SK-N-SH (cell line): Measurements from ENCODE around the gene ANAPC2. TPM values are rescaled to one million over a fixed set of nuclear protein-coding genes. Genes with fewer than 3 reads are reported as not detected.
A peak's percentile ranks its signal among the peaks of the same experiment; 100 is the strongest.

ENCODE experiments used
- CTCF ChIA-PET: fragments of 300-600, 350-600 bp; formaldehyde crosslinking; extraction: SDS; loops from one replicate; lab custom pipeline; 2021; lab: Yijun Ruan, JAX
- POLR2A ChIA-PET: fragments of 350-600 bp; sonication (Branson Sonifier 250); formaldehyde crosslinking; extraction: SDS; loops from one replicate; lab custom pipeline; 2020; ENCODE audit warnings: antibody characterized with exemption, inconsistent platforms; lab: Yijun Ruan, JAX
- DNase-seq: peaks from one replicate; pipeline ENCODE4 v3.0.0; 2012
- H2AFZ ChIP-seq: fragments of 200-600 bp; sonication (generic); 2 replicates; pipeline ENCODE4 v1.8.1; 2016; ENCODE audit warnings: antibody characterized with exemption, mild to moderate bottlenecking, low read depth
- H3F3A ChIP-seq: fragments of 200-600 bp; sonication (generic); replicated peaks from 2 replicates; pipeline ENCODE3; 2016; ENCODE audit warnings: antibody characterized with exemption, mild to moderate bottlenecking; ENCODE audit not compliant: insufficient read depth
- H3K27ac ChIP-seq, 2 experiments: fragments of 200-500 bp in 1 of 2; fragments of 200-600 bp in 1 of 2; sonication (Bioruptor generic) in 1 of 2; sonication (generic), shearing (Covaris generic) in 1 of 2; 2 replicates each; pipeline versions ENCODE4 v1.5.1 to v1.6.1; 2014 to 2016; ENCODE audit warnings: low read depth in 2 of 2, inconsistent platforms in 1 of 2, low read length in 1 of 2, mild to moderate bottlenecking in 1 of 2, mixed read lengths in 1 of 2
- H3K27me3 ChIP-seq: fragments of 200-600 bp; sonication (generic), shearing (Covaris generic); 2 replicates; pipeline ENCODE4 v1.6.1; 2016; ENCODE audit warnings: mixed run types; ENCODE audit not compliant: insufficient read depth
- H3K36me3 ChIP-seq, 2 experiments: fragments of 200-500 bp in 1 of 2; fragments of 200-600 bp in 1 of 2; sonication (Bioruptor generic) in 1 of 2; sonication (generic) in 1 of 2; replicated peaks in 1 of 2; 2 replicates each; pipeline versions ENCODE3 to v1.5.1; 2014 to 2016; ENCODE audit warnings: low read length in 1 of 2, mild to moderate bottlenecking in 1 of 2; ENCODE audit not compliant: insufficient read depth in 2 of 2, control insufficient read depth in 1 of 2
- H3K4me1 ChIP-seq, 2 experiments: fragments of 200-500 bp in 1 of 2; fragments of 200-600 bp in 1 of 2; sonication (Bioruptor generic) in 1 of 2; sonication (generic), shearing (Covaris generic) in 1 of 2; 2 replicates each; pipeline versions ENCODE4 v1.5.1 to v1.6.1; 2014 to 2016; ENCODE audit warnings: low read depth in 1 of 2, low read length in 1 of 2, mixed run types in 1 of 2; ENCODE audit not compliant: insufficient read depth in 2 of 2, control insufficient read depth in 1 of 2
- H3K4me2 ChIP-seq: fragments of 200-600 bp; sonication (generic), shearing (Covaris generic); 2 replicates; pipeline ENCODE4 v1.6.1; 2017; ENCODE audit warnings: mixed run types
- H3K4me3 ChIP-seq, 2 experiments: fragments of 200-500 bp in 1 of 2; fragments of 200-600 bp in 1 of 2; sonication (Bioruptor generic) in 1 of 2; sonication (generic), shearing (Covaris generic) in 1 of 2; 2 replicates each; pipeline versions ENCODE4 v1.5.1 to v1.8.1; 2014 to 2016; ENCODE audit warnings: low read depth in 2 of 2, inconsistent platforms in 1 of 2, low read length in 1 of 2, mild to moderate bottlenecking in 1 of 2, mixed read lengths in 1 of 2, moderate library complexity in 1 of 2
- H3K79me2 ChIP-seq: fragments of 200-600 bp; sonication (generic); 2 replicates; pipeline ENCODE4 v1.8.1; 2017; ENCODE audit warnings: mild to moderate bottlenecking; ENCODE audit not compliant: insufficient read depth
- H3K9ac ChIP-seq: fragments of 200-600 bp; sonication (generic); 2 replicates; pipeline ENCODE4 v1.6.1; 2017; ENCODE audit warnings: mixed run types
- H3K9me2 ChIP-seq: fragments of 200-600 bp; sonication (generic); 2 replicates; pipeline ENCODE4 v1.6.1; 2017; ENCODE audit warnings: mixed run types
- H3K9me3 ChIP-seq: fragments of 200-600 bp; sonication (generic); 2 replicates; pipeline ENCODE4 v1.6.1; 2017; ENCODE audit warnings: mixed run types, mild to moderate bottlenecking, moderate library complexity
- H4K20me1 ChIP-seq: fragments of 200-600 bp; sonication (generic); 2 replicates; pipeline ENCODE4 v1.6.1; 2017; ENCODE audit warnings: mild to moderate bottlenecking, mixed run types; ENCODE audit not compliant: insufficient read depth
- CTCF ChIP-seq: fragments of 200-600 bp; sonication (generic); IDR thresholded peaks from 2 replicates; pipeline ENCODE4 v1.6.1; 2017; ENCODE audit warnings: antibody characterized with exemption, mild to moderate bottlenecking, moderate library complexity
- MEF2A ChIP-seq: IDR thresholded peaks from 2 replicates; pipeline ENCODE4 v1.4.0; 2012; ENCODE audit warnings: low read depth, borderline replicate concordance
- MXI1 ChIP-seq: IDR thresholded peaks from 2 replicates; pipeline ENCODE4 v1.6.1; 2012; ENCODE audit warnings: mild to moderate bottlenecking, low read depth, low read length, improper control_type of control experiment
- NFIC ChIP-seq: IDR thresholded peaks from 2 replicates; pipeline ENCODE4 v1.4.0; 2012; ENCODE audit warnings: borderline replicate concordance
- NRF1 ChIP-seq: IDR thresholded peaks from 2 replicates; pipeline ENCODE4 v1.6.1; 2012; ENCODE audit warnings: low read depth, mild to moderate bottlenecking, low read length
- RFX5 ChIP-seq: IDR thresholded peaks from 2 replicates; pipeline ENCODE4 v1.6.1; 2012; ENCODE audit warnings: mild to moderate bottlenecking, improper control_type of control experiment, low read length
- TAF1 ChIP-seq: IDR thresholded peaks from 2 replicates; pipeline ENCODE4 v1.6.1; 2012; ENCODE audit warnings: low read depth, mild to moderate bottlenecking, low read length, moderate library complexity, borderline replicate concordance
- TEAD4 ChIP-seq: IDR thresholded peaks from 2 replicates; pipeline ENCODE4 v1.4.0; 2012; ENCODE audit warnings: mild to moderate bottlenecking, borderline replicate concordance; ENCODE audit not compliant: insufficient read depth
- ZBTB33 ChIP-seq: IDR thresholded peaks from 2 replicates; pipeline ENCODE4 v1.4.0; 2012; ENCODE audit warnings: low read depth, borderline replicate concordance
- WGBS: methylation state at CpG from one replicate; pipeline ENCODE4 v1.1.6; 2017; ENCODE audit warnings: low lambda C conversion rate; 5-methylcytosine and 5-hydroxymethylcytosine counted together
- polyA plus RNA-seq, 3 experiments: library from polyadenylated mRNA; depleted of rRNA; stranded (reverse); fragments of >200 nt; gene quantifications; 2 replicates each; pipeline ENCODE4 v1.2.3, GENCODE V29; 2012
- TF ChIP-seq, protein P1 (sequence below): fragments of 150-350 bp; IDR thresholded peaks from 2 replicates; pipeline ENCODE4 v1.6.1; 2017; ENCODE audit warnings: antibody characterized with exemption, low read length, low read depth, borderline replicate concordance
- TF ChIP-seq, protein P2 (sequence below): IDR thresholded peaks from 2 replicates; pipeline ENCODE4 v1.4.0; 2012; ENCODE audit warnings: low read depth

Gene ANAPC2
- polyA plus RNA-seq, 1 of the 3 experiments (the other 2 are of a cell fraction): 35.1 TPM

DNA sequence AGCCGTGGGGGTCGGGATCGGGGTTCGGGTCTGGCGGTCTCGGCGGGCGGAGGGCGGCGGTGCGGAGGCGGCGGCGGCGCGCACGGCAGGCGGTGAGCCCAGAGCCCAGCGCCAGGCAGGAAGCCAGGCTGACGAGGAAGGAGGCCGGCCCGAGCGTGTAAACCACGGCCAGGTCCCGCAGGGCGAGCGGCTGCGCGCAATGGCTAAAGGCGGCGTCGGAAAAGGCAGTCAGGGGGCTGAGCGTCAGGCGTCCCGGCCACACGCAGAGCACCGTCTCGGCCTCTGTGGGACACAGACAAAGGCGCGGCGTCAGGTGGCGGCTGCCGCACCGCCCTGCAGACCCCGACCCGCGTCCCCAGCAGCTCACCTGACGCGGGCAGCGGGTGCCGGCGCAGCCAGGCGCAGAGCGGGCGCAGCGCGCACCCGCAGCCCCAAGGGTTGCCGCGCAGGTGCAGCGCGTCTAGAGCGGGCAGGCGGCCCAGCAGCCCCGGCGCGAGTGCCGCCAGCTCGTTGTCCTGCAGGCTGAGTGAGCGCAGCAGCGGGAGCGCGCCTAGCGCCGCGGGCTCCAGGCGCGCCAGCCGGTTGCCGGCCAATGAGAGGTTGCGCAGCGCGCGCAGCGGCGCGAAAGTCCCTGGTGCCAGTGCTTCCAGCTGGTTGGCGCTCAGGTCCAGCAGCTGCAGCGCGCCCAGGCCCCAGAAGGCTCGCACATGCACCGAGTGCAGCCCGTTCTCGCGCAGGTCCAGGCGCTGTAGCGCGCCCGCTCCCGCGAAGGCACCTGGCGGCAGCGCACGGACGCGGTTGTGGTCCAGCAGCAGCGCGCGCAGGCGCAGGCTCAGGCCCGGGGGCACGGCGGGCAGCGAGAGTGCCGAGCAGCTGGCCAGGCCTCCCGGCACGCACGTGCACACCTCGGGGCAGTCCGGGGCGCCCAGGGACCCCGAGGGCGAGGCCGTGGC, 19.2 kb downstream of the ANAPC2 start:
- 0% methylated on average over 3 of the region's 124 CpGs for WGBS
- no peak overlapping the region for H2AFZ ChIP-seq
- H3K4me3 ChIP-seq: peak overlapping the region; percentile 34 to 37; a peak in 3 of 4 replicates
- no peaks in the 10 kb centered on the region for H3K79me2 ChIP-seq
- CTCF ChIA-PET: interaction anchor here (0.8 to 5.0 kb wide), 10 partner anchors 19 to 135 kb away, joined by 3 to 24 read pairs (median 4); partner anchors contain the start of genes ANAPC2, RNF224 and SSNA1
- H3K4me1 ChIP-seq: peaks cover 0 to 23% of the 10 kb centered on the region in 2 experiments; a peak in 1 of 4 replicates
- peak; percentile 83 for DNase-seq
- peak overlapping the region; percentile 55; the same call in 1 of the 2 replicates for H3K4me2 ChIP-seq
- peaks cover 40% of the 10 kb centered on the region for H3K27me3 ChIP-seq
- no peaks in the 10 kb centered on the region for H3K36me3 ChIP-seq
- peak; percentile 51 for TF ChIP-seq NRF1
- TF ChIP-seq MEF2A: no peak
- no peaks in the 10 kb centered on the region for H3F3A ChIP-seq
- H3K9me2 ChIP-seq: no peaks in the 10 kb centered on the region
- no peak overlapping the region for H3K9ac ChIP-seq
- POLR2A ChIA-PET: interaction anchor here (0.8 to 1.8 kb wide), 4 partner anchors 30 to 40 kb away, joined by 3 to 5 read pairs (median 4); partner anchors contain the start of gene GRIN1
- H4K20me1 ChIP-seq: no peaks in the 10 kb centered on the region
- no peaks in the 10 kb centered on the region for H3K9me3 ChIP-seq
- H3K27ac ChIP-seq: no peak overlapping the region

DNA sequence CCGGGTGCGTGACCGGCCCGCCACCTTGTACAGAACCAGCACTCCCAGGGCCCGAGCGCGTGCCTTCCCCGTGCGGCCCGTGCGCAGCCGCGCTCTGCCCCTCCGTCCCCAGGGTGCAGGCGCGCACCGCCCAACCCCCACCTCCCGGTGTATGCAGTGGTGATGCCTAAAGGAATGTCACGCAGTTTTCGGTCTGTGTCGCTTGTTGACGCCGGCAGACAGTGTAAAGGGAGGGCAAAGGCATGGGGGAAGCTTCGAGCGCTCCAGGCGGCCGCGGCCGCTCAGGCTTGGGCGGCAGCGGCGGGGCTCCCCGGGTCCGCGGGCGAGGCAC, 19.8 kb downstream of the ANAPC2 start:
- H3K9me2 ChIP-seq: no peaks in the 10 kb centered on the region
- no peaks in the 10 kb centered on the region for H4K20me1 ChIP-seq
- no peak overlapping the region for H3K4me2 ChIP-seq
- no peak overlapping the region for H3K9ac ChIP-seq
- H3K4me1 ChIP-seq: peaks cover 0 to 16% of the 10 kb centered on the region in 2 experiments; a peak in 1 of 4 replicates
- peaks cover 40% of the 10 kb centered on the region for H3K27me3 ChIP-seq
- CTCF ChIA-PET: interaction anchor here (0.6 to 1.3 kb wide), 5 partner anchors 20 to 59 kb away, joined by 3 to 4 read pairs (median 3); partner anchors contain the start of genes ANAPC2, RNF224 and SSNA1
- no peak overlapping the region for H2AFZ ChIP-seq
- no peaks in the 10 kb centered on the region for H3K9me3 ChIP-seq
- DNase-seq: no peak
- 7% methylated on average over 5 of the region's 36 CpGs for WGBS
- no peak overlapping the region for H3K27ac ChIP-seq
- no peaks in the 10 kb centered on the region for H3K79me2 ChIP-seq
- H3K4me3 ChIP-seq: peak overlapping the region; percentile 34 to 37; a peak in 3 of 4 replicates
- no peaks in the 10 kb centered on the region for H3F3A ChIP-seq
- TF ChIP-seq, protein P1, sequence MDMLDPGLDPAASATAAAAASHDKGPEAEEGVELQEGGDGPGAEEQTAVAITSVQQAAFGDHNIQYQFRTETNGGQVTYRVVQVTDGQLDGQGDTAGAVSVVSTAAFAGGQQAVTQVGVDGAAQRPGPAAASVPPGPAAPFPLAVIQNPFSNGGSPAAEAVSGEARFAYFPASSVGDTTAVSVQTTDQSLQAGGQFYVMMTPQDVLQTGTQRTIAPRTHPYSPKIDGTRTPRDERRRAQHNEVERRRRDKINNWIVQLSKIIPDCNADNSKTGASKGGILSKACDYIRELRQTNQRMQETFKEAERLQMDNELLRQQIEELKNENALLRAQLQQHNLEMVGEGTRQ: no peak
- no peak for TF ChIP-seq ZBTB33
- no peak for TF ChIP-seq TAF1
- TF ChIP-seq, protein P2, sequence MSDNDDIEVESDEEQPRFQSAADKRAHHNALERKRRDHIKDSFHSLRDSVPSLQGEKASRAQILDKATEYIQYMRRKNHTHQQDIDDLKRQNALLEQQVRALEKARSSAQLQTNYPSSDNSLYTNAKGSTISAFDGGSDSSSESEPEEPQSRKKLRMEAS: no peak
- TF ChIP-seq CTCF: no peak
- no peak for TF ChIP-seq MXI1
- TF ChIP-seq RFX5: no peak
- TF ChIP-seq NFIC: no peak
- TF ChIP-seq TEAD4: no peak
- TF ChIP-seq, all 33 proteins: peak for 0
- no peaks in the 10 kb centered on the region for H3K36me3 ChIP-seq
- POLR2A ChIA-PET: interaction anchor here (1.0 to 1.8 kb wide), 3 partner anchors 29 to 39 kb away, joined by 3 to 5 read pairs (median 3); partner anchors contain the start of gene GRIN1
